A673 (cell line): ENCODE results near the gene PRKAR2A. TPM values are rescaled to one million over a fixed set of nuclear protein-coding genes. Genes with fewer than 3 reads are reported as not detected.

Source experiments
- BruUV-seq: library from RNA; stranded (reverse); fragments of 400-500 nt; replicated peaks from 2 replicates; lab custom pipeline; 2021; lab: Mats Ljungman, UMichigan
- CTCF ChIA-PET: fragments of 300-600 bp; sonication (Branson Sonifier 250); formaldehyde crosslinking; loops from one replicate; lab custom pipeline; 2022; ENCODE audit warnings: antibody characterized with exemption; lab: Charles Lee
- POLR2A ChIA-PET: fragments of 300-600 bp; sonication (Branson Sonifier 250); formaldehyde crosslinking; loops from one replicate; lab custom pipeline; 2022; ENCODE audit warnings: antibody characterized with exemption; ENCODE audit not compliant: low non-redundant PET; lab: Charles Lee
- DNase-seq: peaks from one replicate; pipeline ENCODE4 v3.0.0-alpha.2; 2015; ENCODE audit warnings: low spot score
- H3K27ac ChIP-seq: fragments of 200-600 bp; sonication (generic); 2 replicates; pipeline ENCODE4 v1.5.1; 2016; ENCODE audit warnings: mixed run types, low read depth, mild to moderate bottlenecking, mixed read lengths, antibody characterized with exemption, low read length; ENCODE audit not compliant: poor library complexity, severe bottlenecking
- H3K27me3 ChIP-seq: fragments of 200-600 bp; sonication (generic); replicated peaks from 2 replicates; pipeline ENCODE4 v1.6.1; 2017; ENCODE audit warnings: mixed run types, low read depth, mild to moderate bottlenecking, mixed read lengths, antibody characterized with exemption, low read length; ENCODE audit not compliant: insufficient read depth, poor library complexity
- H3K36me3 ChIP-seq: fragments of 200-600 bp; sonication (generic); 2 replicates; pipeline ENCODE4 v1.6.1; 2016; ENCODE audit warnings: mixed run types, mild to moderate bottlenecking, mixed read lengths, antibody characterized with exemption, low read length; ENCODE audit not compliant: insufficient read depth, poor library complexity, severe bottlenecking
- H3K4me1 ChIP-seq: fragments of 200-600 bp; sonication (generic); 2 replicates; pipeline ENCODE4 v1.6.1; 2017; ENCODE audit warnings: mixed run types, mild to moderate bottlenecking, mixed read lengths, antibody characterized with exemption, low read length; ENCODE audit not compliant: insufficient read depth, poor library complexity, severe bottlenecking
- H3K4me3 ChIP-seq: fragments of 200-600 bp; sonication (generic); 2 replicates; pipeline ENCODE4 v1.5.1; 2016; ENCODE audit warnings: low read depth, mixed run types, mild to moderate bottlenecking, mixed read lengths, low read length; ENCODE audit not compliant: poor library complexity, severe bottlenecking
- H3K9me3 ChIP-seq: fragments of 200-600 bp; sonication (generic); 2 replicates; pipeline ENCODE4 v1.6.1; 2016; ENCODE audit warnings: mixed run types, low read depth, mild to moderate bottlenecking, mixed read lengths, antibody characterized with exemption, low read length; ENCODE audit not compliant: poor library complexity, severe bottlenecking
- EZH2 ChIP-seq: fragments of 200-600 bp; sonication (generic); IDR thresholded peaks from 2 replicates; pipeline ENCODE4 v1.6.1; 2017; ENCODE audit warnings: borderline replicate concordance, low read depth, mild to moderate bottlenecking, mixed read lengths, antibody characterized with exemption, low read length; ENCODE audit not compliant: poor library complexity, severe bottlenecking
- intact Hi-C: fragments of 100-400 bp; cut with micrococcal nuclease; formaldehyde crosslinking; loops from one replicate; pipeline ENCODE4 v1.10.0; 2022; ENCODE audit not compliant: unreplicated experiment
- total RNA-seq: library from RNA; stranded (reverse); gene quantifications from 2 replicates; pipeline ENCODE4 v1.2.3, GENCODE V29; 2021
- TF ChIP-seq, protein P1 (sequence below): fragments of 300-800, 200-600 bp; sonication (generic); conservative IDR thresholded peaks from 2 replicates; pipeline ENCODE4 v1.5.1; 2017; ENCODE audit warnings: low read depth, mild to moderate bottlenecking, antibody characterized with exemption, low read length, moderate library complexity, mixed read lengths

PRKAR2A gene
- total RNA-seq, 1 experiment from 2014 or later, result 35.8 TPM

- ChIA-PET CTCF (no interaction called here), POLR2A (no interaction called here)
- BruUV-seq, result no TSS peak
- DNase-seq, result no peak
- no peak for TF ChIP-seq EZH2
- TF ChIP-seq, protein P1, sequence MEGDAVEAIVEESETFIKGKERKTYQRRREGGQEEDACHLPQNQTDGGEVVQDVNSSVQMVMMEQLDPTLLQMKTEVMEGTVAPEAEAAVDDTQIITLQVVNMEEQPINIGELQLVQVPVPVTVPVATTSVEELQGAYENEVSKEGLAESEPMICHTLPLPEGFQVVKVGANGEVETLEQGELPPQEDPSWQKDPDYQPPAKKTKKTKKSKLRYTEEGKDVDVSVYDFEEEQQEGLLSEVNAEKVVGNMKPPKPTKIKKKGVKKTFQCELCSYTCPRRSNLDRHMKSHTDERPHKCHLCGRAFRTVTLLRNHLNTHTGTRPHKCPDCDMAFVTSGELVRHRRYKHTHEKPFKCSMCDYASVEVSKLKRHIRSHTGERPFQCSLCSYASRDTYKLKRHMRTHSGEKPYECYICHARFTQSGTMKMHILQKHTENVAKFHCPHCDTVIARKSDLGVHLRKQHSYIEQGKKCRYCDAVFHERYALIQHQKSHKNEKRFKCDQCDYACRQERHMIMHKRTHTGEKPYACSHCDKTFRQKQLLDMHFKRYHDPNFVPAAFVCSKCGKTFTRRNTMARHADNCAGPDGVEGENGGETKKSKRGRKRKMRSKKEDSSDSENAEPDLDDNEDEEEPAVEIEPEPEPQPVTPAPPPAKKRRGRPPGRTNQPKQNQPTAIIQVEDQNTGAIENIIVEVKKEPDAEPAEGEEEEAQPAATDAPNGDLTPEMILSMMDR, result no peak
- H3K36me3 ChIP-seq, result no peaks in the 10 kb centered on the region
- intact Hi-C loops, result no loop called here
- no peak overlapping the region for H3K4me3 ChIP-seq
- H3K27me3 ChIP-seq, result no peaks in the 10 kb centered on the region
- H3K27ac ChIP-seq, result no peak overlapping the region
- H3K4me1 ChIP-seq, result no peaks in the 10 kb centered on the region
- H3K9me3 ChIP-seq, result no peaks in the 10 kb centered on the region
Measured at GRCh38 chr3:48877671-48878070, 30.0 kb upstream of the PRKAR2A start.

DNA sequence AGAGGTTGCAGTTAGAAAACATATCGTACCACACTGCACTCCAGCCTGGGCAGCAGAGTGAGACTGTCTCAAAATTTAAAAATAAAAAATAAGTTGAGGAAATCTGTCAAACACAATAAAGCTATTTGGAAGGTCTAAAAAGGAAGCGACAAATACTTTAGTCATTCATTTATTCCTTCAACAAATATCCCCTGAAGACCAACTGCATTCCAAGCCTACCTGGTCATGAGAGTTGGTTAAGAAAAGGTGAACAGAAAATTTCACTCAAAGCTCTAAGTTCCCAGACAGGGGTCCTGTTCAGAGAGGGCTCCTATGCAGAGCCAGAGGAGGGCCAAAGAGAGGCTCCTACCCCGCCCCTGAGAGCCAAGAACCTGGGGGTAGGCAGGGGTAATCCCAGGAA lies 15.4 kb upstream of the PRKAR2A start:
- Histone ChIP-seq H3K4me3 (no peak overlapping the region), H3K4me1 (no peaks in the 10 kb centered on the region), H3K27ac (no peak overlapping the region), H3K9me3 (no peaks in the 10 kb centered on the region), H3K36me3 (no peaks in the 10 kb centered on the region), H3K27me3 (no peaks in the 10 kb centered on the region)
- no peak for DNase-seq
- ChIA-PET POLR2A (no interaction called here), CTCF (no interaction called here)
- intact Hi-C loops, result no loop called here
- BruUV-seq, result no TSS peak
- TF ChIP-seq, protein P1, result no peak
- no peak for TF ChIP-seq EZH2

GRCh38 chr3:48859206-48859605 lies 11.5 kb upstream of the PRKAR2A start:
- intact Hi-C loops, result no loop called here
- H3K9me3 ChIP-seq, result no peaks in the 10 kb centered on the region
- BruUV-seq, result no TSS peak
- H3K4me3 ChIP-seq, result no peak overlapping the region
- POLR2A ChIA-PET, result no interaction called here
- TF ChIP-seq, protein P1, result no peak
- no peak for TF ChIP-seq EZH2
- DNase-seq, result no peak
- H3K36me3 ChIP-seq, result no peaks in the 10 kb centered on the region
- no peak overlapping the region for H3K27ac ChIP-seq
- no peaks in the 10 kb centered on the region for H3K4me1 ChIP-seq
- H3K27me3 ChIP-seq, result no peaks in the 10 kb centered on the region
- CTCF ChIA-PET, result no interaction called here
